Epithelial cell of esophagus (primary cell): ENCODE measurements around the gene CDK10.
A peak's percentile ranks its signal among the peaks of the same experiment; 100 is the strongest.
"Not testable (repeated sequence)": the region's sequence is repeated elsewhere in the genome, so short reads cannot be mapped to it uniquely, and the experiment has no call there.

Experiments
- DNase-seq: peaks from one replicate; pipeline ENCODE4 v3.0.0; 2010; ENCODE audit warnings: low read depth
- H3K4me3 ChIP-seq: 2 replicates; pipeline ENCODE4 v1.5.1; 2011; ENCODE audit warnings: mild to moderate bottlenecking, low read length, control low read depth
- TF ChIP-seq, protein P1 (sequence below): IDR thresholded peaks from 2 replicates; pipeline ENCODE4 v1.5.1; 2011; ENCODE audit warnings: low read depth, mild to moderate bottlenecking, low read length, control low read depth, inconsistent platforms; ENCODE audit not compliant: insufficient read depth; ENCODE audit errors: missing control alignments

Gene CDK10

DNA sequence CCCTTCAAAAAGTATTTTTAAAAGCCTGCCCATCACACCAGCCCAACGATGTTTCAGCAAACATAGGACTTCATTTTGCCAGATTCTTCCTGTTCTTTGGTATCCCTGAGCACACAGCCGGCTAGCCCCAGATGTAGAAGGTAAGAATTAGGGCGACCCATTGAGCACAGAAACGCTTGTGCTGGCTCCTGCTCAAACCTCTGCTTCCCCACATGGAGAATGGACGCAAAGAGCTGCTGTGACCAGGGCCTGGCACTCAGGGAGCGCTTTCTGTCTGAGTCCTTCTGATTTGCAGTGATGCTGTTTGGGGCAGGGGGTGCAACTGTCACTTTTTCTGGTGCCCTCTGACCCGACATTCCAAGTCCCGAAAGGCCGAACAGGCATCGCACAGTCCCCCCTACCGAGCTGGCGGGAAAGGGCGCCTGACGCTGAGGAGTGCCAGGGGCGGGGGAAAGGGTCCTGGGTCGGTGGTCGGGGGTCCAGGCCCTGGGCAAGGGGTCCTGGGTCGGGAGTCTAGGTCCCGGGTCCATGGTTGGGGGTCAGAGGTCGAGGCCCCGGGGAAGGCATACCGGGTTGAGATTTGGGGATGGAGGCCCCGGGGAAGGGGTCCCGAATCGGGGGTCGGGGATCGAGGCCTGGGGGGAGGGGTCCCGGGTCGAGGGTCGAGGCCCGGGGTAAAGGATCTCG is 29.9 kb upstream of the CDK10 start:
- no peak for DNase-seq
- H3K4me3 ChIP-seq = peak overlapping the region; percentile 95
- TF ChIP-seq, protein P1, sequence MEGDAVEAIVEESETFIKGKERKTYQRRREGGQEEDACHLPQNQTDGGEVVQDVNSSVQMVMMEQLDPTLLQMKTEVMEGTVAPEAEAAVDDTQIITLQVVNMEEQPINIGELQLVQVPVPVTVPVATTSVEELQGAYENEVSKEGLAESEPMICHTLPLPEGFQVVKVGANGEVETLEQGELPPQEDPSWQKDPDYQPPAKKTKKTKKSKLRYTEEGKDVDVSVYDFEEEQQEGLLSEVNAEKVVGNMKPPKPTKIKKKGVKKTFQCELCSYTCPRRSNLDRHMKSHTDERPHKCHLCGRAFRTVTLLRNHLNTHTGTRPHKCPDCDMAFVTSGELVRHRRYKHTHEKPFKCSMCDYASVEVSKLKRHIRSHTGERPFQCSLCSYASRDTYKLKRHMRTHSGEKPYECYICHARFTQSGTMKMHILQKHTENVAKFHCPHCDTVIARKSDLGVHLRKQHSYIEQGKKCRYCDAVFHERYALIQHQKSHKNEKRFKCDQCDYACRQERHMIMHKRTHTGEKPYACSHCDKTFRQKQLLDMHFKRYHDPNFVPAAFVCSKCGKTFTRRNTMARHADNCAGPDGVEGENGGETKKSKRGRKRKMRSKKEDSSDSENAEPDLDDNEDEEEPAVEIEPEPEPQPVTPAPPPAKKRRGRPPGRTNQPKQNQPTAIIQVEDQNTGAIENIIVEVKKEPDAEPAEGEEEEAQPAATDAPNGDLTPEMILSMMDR = no peak

DNA sequence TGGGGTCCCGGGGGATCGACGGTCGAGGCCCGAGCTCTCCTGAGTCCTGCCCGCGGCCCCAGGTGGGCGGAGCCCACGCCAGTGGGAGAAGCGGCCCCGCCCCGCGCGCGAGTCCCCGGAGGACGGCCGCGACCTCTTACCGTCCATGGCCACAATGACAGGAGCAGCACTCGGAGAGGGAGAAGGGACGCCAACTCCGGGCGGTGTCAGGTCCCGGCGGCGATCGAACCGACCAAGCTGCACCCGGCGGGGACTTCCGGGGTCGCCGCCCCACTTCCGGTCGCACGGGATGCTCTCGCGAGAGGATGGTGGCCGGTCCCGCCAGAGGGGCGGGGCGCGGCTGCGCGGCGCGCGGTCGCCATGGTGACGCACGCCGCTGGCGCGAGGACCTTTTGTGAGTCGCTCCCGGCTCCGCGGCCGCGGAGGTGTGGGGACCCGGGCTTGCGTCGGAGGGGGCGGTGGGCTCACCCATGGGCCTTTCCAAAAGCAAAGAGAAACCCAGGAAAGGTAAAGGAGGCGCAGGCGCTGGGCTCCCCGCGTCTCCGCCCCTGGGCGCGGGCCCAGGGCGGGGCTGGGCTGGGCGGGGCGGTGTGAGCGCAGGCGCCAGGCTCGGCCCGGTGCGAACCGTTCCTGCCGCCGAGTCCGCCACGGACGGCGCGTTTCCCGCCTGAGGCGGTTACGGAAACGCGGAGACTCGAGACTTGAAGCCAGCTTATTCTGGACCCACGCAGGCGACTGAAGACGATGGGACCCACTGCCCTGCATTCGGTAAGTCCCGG is 28.9 kb upstream of the CDK10 start, which contains the start of the genes CHMP1A and SPATA33:
TSS of gene CHMP1A (minus strand) at position 267 of the 779 bp plus-strand sequence. CDS start at position 147, 120 bp downstream.
TSS of gene SPATA33 (plus strand) at position 395 of the 779 bp plus-strand sequence. CDS start at position 471, 76 bp downstream.
- DNase-seq = peak; percentile 87
- peak within 1 kb of the TSS; percentile 95 for H3K4me3 ChIP-seq
- TF ChIP-seq, protein P1 = no peak

DNA sequence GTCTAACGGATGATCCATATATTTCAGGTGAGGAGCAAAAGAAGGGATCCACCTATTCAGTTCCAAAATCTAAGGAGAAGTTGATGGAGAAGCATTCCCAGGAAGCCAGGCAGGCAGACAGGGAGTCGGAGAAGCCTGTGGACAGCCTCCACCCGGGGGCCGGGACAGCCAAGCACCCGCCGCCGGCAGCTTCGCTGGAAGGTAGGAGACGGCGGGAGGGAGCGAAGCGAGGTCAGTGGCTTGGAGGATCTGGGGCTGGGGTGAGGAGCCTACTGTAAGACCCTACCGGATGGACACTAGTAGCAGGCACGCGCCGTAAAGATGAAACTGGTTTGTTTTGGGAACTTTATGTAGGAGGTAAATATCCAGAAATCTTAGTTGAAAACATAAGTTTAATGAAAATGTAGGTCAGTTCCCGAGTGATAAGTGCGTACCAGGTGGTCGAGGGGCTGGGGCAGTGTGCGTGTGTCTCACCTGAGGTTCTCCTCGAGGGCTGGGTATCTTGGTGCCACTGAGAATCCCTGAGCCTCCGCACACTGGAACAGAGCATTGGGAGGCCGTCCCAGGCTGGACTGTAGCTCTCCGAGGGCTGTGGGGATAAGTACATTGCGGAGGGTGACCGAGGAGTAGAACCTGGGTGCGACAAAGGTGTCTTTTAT is 28.1 kb upstream of the CDK10 start:
- TF ChIP-seq, protein P1 = no peak
- H3K4me3 ChIP-seq = peak overlapping the region; percentile 95
- DNase-seq = no peak

DNA sequence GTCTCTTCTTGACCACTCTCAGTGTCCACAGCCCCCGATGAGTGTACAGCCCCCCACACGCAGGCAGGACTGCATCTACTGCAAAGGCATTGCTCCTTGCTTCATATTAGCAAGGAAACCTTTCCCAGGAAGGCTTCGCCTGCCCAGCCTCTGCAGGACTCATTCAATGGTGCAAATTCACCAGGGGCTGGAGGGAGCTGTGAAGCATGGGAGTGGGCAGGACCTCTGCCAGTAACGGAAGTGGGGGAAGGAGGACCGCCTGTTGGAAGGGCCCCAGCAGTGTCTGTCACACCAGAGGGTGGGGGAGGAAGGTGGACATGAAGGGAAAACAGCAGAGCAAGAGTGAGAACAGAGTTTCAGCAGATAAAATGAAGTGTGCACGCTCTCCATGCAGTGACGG is 26.3 kb upstream of the CDK10 start:
- no peak for DNase-seq
- no peak overlapping the region for H3K4me3 ChIP-seq
- TF ChIP-seq, protein P1 = no peak

DNA sequence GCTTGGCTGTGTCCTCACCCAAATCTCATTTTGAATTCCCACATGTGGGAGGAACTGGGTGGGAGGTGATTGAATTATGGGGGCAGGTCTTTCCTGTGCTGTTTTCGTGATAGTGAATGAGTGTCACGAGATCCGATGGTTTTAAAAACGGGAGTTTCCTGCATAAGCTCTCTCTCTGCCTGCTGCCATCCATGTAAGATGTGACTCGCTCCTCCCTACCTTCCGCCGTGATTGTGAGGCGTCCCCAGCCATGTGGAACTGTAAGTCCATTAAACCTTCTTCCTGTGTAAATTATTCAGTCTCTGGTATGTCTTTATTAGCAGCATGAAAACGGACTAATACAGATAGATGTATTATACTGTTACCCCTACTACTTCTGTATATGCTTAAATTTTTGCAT is 25.3 kb upstream of the CDK10 start:
- DNase-seq = no peak
- TF ChIP-seq, protein P1 = no peak
- H3K4me3 ChIP-seq = no peak overlapping the region

DNA sequence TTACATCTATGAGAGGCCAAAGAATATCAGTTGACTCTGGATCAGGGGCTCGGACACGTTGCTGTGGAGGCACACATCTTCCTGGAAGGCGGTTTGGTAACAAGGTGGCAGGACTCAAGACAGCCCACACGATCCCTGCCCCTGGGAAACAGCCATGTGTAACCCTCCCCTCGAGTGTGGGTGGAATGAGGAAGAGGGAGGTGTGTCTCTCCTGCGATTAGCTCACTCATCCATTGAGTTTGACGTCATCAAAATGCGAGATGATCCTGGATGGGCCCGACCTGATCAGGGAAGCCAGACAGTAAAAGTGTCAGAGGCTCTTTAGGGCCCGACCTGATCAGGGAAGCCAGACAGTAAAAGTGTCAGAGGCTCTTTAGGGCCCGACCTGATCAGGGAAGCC is 22.3 kb upstream of the CDK10 start:
- H3K4me3 ChIP-seq, DNase-seq: not testable (repeated sequence)

DNA sequence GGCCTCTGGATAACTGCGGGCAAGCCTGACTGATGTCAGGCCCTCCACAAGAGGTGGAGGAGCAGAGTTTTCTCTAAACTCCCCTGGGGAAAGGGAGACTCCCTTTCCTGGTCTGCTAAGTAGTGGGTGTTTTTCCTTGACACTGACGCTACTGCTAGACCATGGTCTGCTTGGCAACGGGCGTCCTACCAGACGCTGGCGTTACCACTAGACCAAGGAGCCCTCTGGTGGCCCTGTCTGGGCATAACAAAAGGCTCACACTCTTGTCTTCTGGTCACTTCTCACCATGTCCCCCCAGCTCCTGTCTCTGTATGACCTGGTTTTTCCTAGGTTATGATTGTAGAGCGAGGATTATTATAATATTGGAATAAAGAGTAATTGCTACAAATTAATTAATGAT is 19.5 kb upstream of the CDK10 start:
- TF ChIP-seq, protein P1 = peak; percentile 51
- H3K4me3 ChIP-seq = not testable (repeated sequence)
- peak; percentile 46 for DNase-seq
